HPDE6-E6E7 (cell line): Measurements from ENCODE around the gene SCN1B.
"Not testable (repeated sequence)": the region's sequence is repeated elsewhere in the genome, so short reads cannot be mapped to it uniquely, and the experiment has no call there.

Experiments
- DNase-seq: peaks from one replicate; pipeline ENCODE4 v3.0.0; 2011; ENCODE audit warnings: missing footprints; ENCODE audit errors: extremely low spot score

The SCN1B gene

GRCh38 chr19:35030257-35031071 is at the start of gene SCN1B:
SCN1B (plus strand) TSS chr19:35030470; CDS start chr19:35030821, 351 bp downstream.
- DNase-seq: peak; percentile 61

GRCh38 chr19:34982275-34982674 is 48.0 kb upstream of the SCN1B start:
- DNase-seq: no peak

GRCh38 chr19:34983786-34984185 is 46.5 kb upstream of the SCN1B start:
- DNase-seq: no peak

GRCh38 chr19:34984287-34984686 is 46.0 kb upstream of the SCN1B start:
- no peak for DNase-seq

GRCh38 chr19:34985249-34986022 is 44.8 kb upstream of the SCN1B start:
- DNase-seq: no peak

- DNase-seq: no peak
Observed at GRCh38 chr19:34988119-34988518, 42.2 kb upstream of the SCN1B start.

GRCh38 chr19:34989298-34989697 is 41.0 kb upstream of the SCN1B start:
- no peak for DNase-seq

- no peak for DNase-seq
Observed at GRCh38 chr19:34990578-34991192, 39.6 kb upstream of the SCN1B start.

GRCh38 chr19:34991542-34992333 is 38.5 kb upstream of the SCN1B start:
- DNase-seq: no peak

- DNase-seq: not testable (repeated sequence)
Observed at GRCh38 chr19:34992582-34992981, 37.7 kb upstream of the SCN1B start.

GRCh38 chr19:34994286-34994642 is 36.0 kb upstream of the SCN1B start:
- DNase-seq: no peak

GRCh38 chr19:34994643-34995541 is 35.4 kb upstream of the SCN1B start:
- no peak for DNase-seq

GRCh38 chr19:34995551-34995950 is 34.7 kb upstream of the SCN1B start:
- no peak for DNase-seq

- no peak for DNase-seq
Observed at GRCh38 chr19:34997071-34997617, 33.1 kb upstream of the SCN1B start.

- DNase-seq: not testable (repeated sequence)
Observed at GRCh38 chr19:34998224-34998623, 32.0 kb upstream of the SCN1B start.

GRCh38 chr19:34998777-34999497 is 31.3 kb upstream of the SCN1B start:
- DNase-seq: no peak

GRCh38 chr19:34999498-35000337 is 30.6 kb upstream of the SCN1B start, which contains the start of gene GRAMD1A:
GRAMD1A (plus strand) TSS chr19:35000323; CDS start chr19:35000479, 156 bp downstream.
- peak; percentile 93 for DNase-seq

GRCh38 chr19:35000338-35000646 is 30.0 kb upstream of the SCN1B start:
- no peak for DNase-seq
